Brain pericyte (primary cell): ENCODE results near the gene TIMP4.

Experiments
- DNase-seq: peaks from one replicate; pipeline ENCODE4 v3.0.0-alpha.2; 2012; ENCODE audit warnings: low read depth, low spot score

The TIMP4 gene

GRCh38 chr3:12158387-12159226 is at the start of gene TIMP4:
TSS of gene TIMP4 (minus strand) at chr3:12158912. CDS start at chr3:12158840, 72 bp downstream.
- no peak for DNase-seq

- no peak for DNase-seq
These were observed 46.5 kb upstream of the TIMP4 start for GRCh38 chr3:12205171-12205570.

- DNase-seq = no peak
These were observed 43.1 kb upstream of the TIMP4 start for GRCh38 chr3:12201813-12202212.

GRCh38 chr3:12198301-12198700 is 39.6 kb upstream of the TIMP4 start:
- DNase-seq = no peak

- no peak for DNase-seq
These were observed 38.8 kb upstream of the TIMP4 start for GRCh38 chr3:12197475-12197874.

GRCh38 chr3:12196684-12197083 is 38.0 kb upstream of the TIMP4 start:
- no peak for DNase-seq

- no peak for DNase-seq
These were observed 36.5 kb upstream of the TIMP4 start for GRCh38 chr3:12195231-12195630.

- DNase-seq = no peak
These were observed 36.0 kb upstream of the TIMP4 start for GRCh38 chr3:12194669-12195161.

GRCh38 chr3:12194209-12194608 is 35.5 kb upstream of the TIMP4 start:
- DNase-seq = peak; percentile 37

- DNase-seq = peak; percentile 85
These were observed 34.9 kb upstream of the TIMP4 start for GRCh38 chr3:12193485-12194165.

GRCh38 chr3:12192655-12193484 is 34.2 kb upstream of the TIMP4 start:
- no peak for DNase-seq

GRCh38 chr3:12192173-12192572 is 33.5 kb upstream of the TIMP4 start:
- DNase-seq = no peak

GRCh38 chr3:12191559-12191958 is 32.8 kb upstream of the TIMP4 start:
- no peak for DNase-seq

- no peak for DNase-seq
These were observed 32.1 kb upstream of the TIMP4 start for GRCh38 chr3:12190832-12191231.

GRCh38 chr3:12190221-12190807 is 31.6 kb upstream of the TIMP4 start:
- DNase-seq = no peak

GRCh38 chr3:12188681-12189287 is 30.1 kb upstream of the TIMP4 start:
- no peak for DNase-seq

GRCh38 chr3:12188328-12188648 is 29.6 kb upstream of the TIMP4 start:
- DNase-seq = no peak

GRCh38 chr3:12187448-12188327 is 29.0 kb upstream of the TIMP4 start:
- DNase-seq = no peak

GRCh38 chr3:12186515-12187286 is 28.0 kb upstream of the TIMP4 start:
- no peak for DNase-seq

GRCh38 chr3:12186046-12186445 is 27.3 kb upstream of the TIMP4 start:
- no peak for DNase-seq
